H1 (cell line): ENCODE results near the gene FMNL1. TPM values are rescaled to one million over a fixed set of nuclear protein-coding genes. Genes with fewer than 3 reads are reported as not detected.

ENCODE experiments used
- CTCF ChIA-PET: fragments of 300-600 bp; sonication (Branson Sonifier 250); formaldehyde crosslinking; loops from one replicate; lab custom pipeline; 2021; ENCODE audit not compliant: partially characterized antibody; lab: Charles Lee
- POLR2A ChIA-PET: fragments of 300-600 bp; sonication (Branson Sonifier 250); formaldehyde crosslinking; loops from one replicate; lab custom pipeline; 2021; ENCODE audit warnings: inconsistent platforms; ENCODE audit not compliant: partially characterized antibody; lab: Charles Lee
- DNase-seq, 2 experiments: peaks; one replicate each; pipeline versions ENCODE4 v3.0.0 to v3.0.0-alpha.2; 2010 to 2022; ENCODE audit warnings: low spot score in 2 of 2, low read depth in 1 of 2, mixed read lengths in 1 of 2
- FAIRE-seq: peaks from 2 replicates; lab custom pipeline; 2011; peaks lifted over from hg19 to GRCh38; lab: Jason Lieb, UNC
- H2AFZ ChIP-seq: 2 replicates; pipeline ENCODE4 v1.8.1; 2012; ENCODE audit warnings: low read length, inconsistent platforms
- H2AK5ac ChIP-seq: 2 replicates; pipeline ENCODE4 v1.6.1; 2013; ENCODE audit warnings: low read depth, low read length
- H2BK120ac ChIP-seq: replicated peaks from 2 replicates; pipeline ENCODE3; 2013; ENCODE audit warnings: low read depth, low read length, inconsistent platforms
- H2BK12ac ChIP-seq: 2 replicates; pipeline ENCODE4 v1.6.1; 2013; ENCODE audit warnings: low read depth, low read length
- H2BK15ac ChIP-seq: 2 replicates; pipeline ENCODE4 v1.6.1; 2013; ENCODE audit warnings: low read length
- H2BK20ac ChIP-seq: 2 replicates; pipeline ENCODE4 v1.6.1; 2013; ENCODE audit warnings: low read length
- H2BK5ac ChIP-seq: 2 replicates; pipeline ENCODE4 v1.6.1; 2013; ENCODE audit warnings: low read depth, low read length
- H3K14ac ChIP-seq: 2 replicates; pipeline ENCODE4 v1.6.1; 2013; ENCODE audit warnings: inconsistent platforms; ENCODE audit not compliant: insufficient read length
- H3K18ac ChIP-seq: 2 replicates; pipeline ENCODE4 v1.6.1; 2013; ENCODE audit warnings: low read length; ENCODE audit errors: extremely low read depth
- H3K23ac ChIP-seq: 2 replicates; pipeline ENCODE4 v1.6.1; 2013; ENCODE audit warnings: inconsistent platforms; ENCODE audit not compliant: insufficient read length
- H3K23me2 ChIP-seq: 2 replicates; pipeline ENCODE4 v1.6.1; 2013; ENCODE audit warnings: low read depth, low read length
- H3K27ac ChIP-seq: 2 replicates; pipeline ENCODE4 v1.6.1; 2011; ENCODE audit warnings: low read depth, low read length, inconsistent platforms
- H3K27me3 ChIP-seq, 4 experiments: replicated peaks in 1 of 4; 1 replicate in 1 of 4; 2 replicates in 3 of 4; pipeline versions ENCODE4 v1.6.1 to v1.8.1; 2011 to 2013; ENCODE audit warnings: low read length in 3 of 4, mild to moderate bottlenecking in 3 of 4, inconsistent platforms in 2 of 4, mixed read lengths in 2 of 4, moderate library complexity in 1 of 4; ENCODE audit not compliant: control insufficient read depth in 3 of 4, insufficient read depth in 3 of 4; ENCODE audit errors: extremely low read depth in 1 of 4
- H3K36me3 ChIP-seq, 4 experiments: 2 replicates each; pipeline versions ENCODE4 v1.6.1 to v1.8.1; 2011 to 2013; ENCODE audit warnings: mild to moderate bottlenecking in 4 of 4, low read length in 3 of 4, moderate library complexity in 2 of 4, control low read depth in 1 of 4, inconsistent platforms in 1 of 4; ENCODE audit not compliant: insufficient read depth in 4 of 4, control insufficient read depth in 2 of 4
- H3K4ac ChIP-seq: replicated peaks from 2 replicates; pipeline ENCODE3; 2013; ENCODE audit warnings: low read length, low read depth, mixed read lengths, inconsistent platforms; ENCODE audit not compliant: insufficient read length
- H3K4me1 ChIP-seq, 4 experiments: replicated peaks in 1 of 4; 1 replicate in 1 of 4; 2 replicates in 3 of 4; pipeline versions ENCODE4 v1.6.1 to v1.8.1; 2011 to 2013; ENCODE audit warnings: low read length in 3 of 4, inconsistent platforms in 2 of 4, mixed read lengths in 1 of 4; ENCODE audit not compliant: insufficient read depth in 4 of 4, control insufficient read depth in 3 of 4
- H3K4me2 ChIP-seq, 2 experiments: 2 replicates each; pipeline versions ENCODE4 v1.6.1 to v1.8.1; 2011 to 2013; ENCODE audit warnings: low read depth in 2 of 2, low read length in 2 of 2, control low read depth in 1 of 2, inconsistent platforms in 1 of 2, mild to moderate bottlenecking in 1 of 2; ENCODE audit not compliant: insufficient read depth in 1 of 2
- H3K4me3 ChIP-seq, 4 experiments: fragments of 200-600, 300-600 bp in 1 of 4; sonication (generic), shearing (Covaris generic), sonication (Bioruptor Twin) in 1 of 4; 2 replicates each; pipeline versions ENCODE4 v1.5.1 to v1.8.1; 2011 to 2016; ENCODE audit warnings: low read length in 4 of 4, low read depth in 3 of 4, control low read depth in 2 of 4, inconsistent platforms in 2 of 4, mild to moderate bottlenecking in 2 of 4, mixed read lengths in 1 of 4, moderate library complexity in 1 of 4; ENCODE audit not compliant: insufficient read depth in 2 of 4; ENCODE audit errors: extremely low read depth in 1 of 4
- H3K56ac ChIP-seq: replicated peaks from 2 replicates; pipeline ENCODE3; 2013; ENCODE audit warnings: low read depth, mild to moderate bottlenecking, mixed read lengths, low read length, inconsistent platforms; ENCODE audit not compliant: insufficient read length
- H3K79me1 ChIP-seq: 2 replicates; pipeline ENCODE4 v1.6.1; 2013; ENCODE audit warnings: low read depth, low read length, control low read depth
- H3K79me2 ChIP-seq, 2 experiments: 2 replicates each; pipeline versions ENCODE4 v1.6.1 to v1.8.1; 2012 to 2013; ENCODE audit warnings: low read length in 2 of 2, mild to moderate bottlenecking in 2 of 2, inconsistent platforms in 1 of 2; ENCODE audit not compliant: insufficient read depth in 2 of 2, control insufficient read depth in 1 of 2
- H3K9ac ChIP-seq, 4 experiments: replicated peaks in 1 of 4; 1 replicate in 1 of 4; 2 replicates in 3 of 4; pipeline versions ENCODE4 v1.6.1 to v1.8.1; 2011 to 2013; ENCODE audit warnings: low read depth in 3 of 4, low read length in 3 of 4, control low read depth in 2 of 4, mild to moderate bottlenecking in 2 of 4, moderate library complexity in 2 of 4, inconsistent platforms in 1 of 4; ENCODE audit errors: extremely low read depth in 1 of 4
- H3K9me3 ChIP-seq, 2 experiments: 2 replicates each; pipeline versions ENCODE4 v1.6.1 to v1.8.1; 2012 to 2013; ENCODE audit warnings: mild to moderate bottlenecking in 2 of 2, moderate library complexity in 2 of 2, control low read depth in 1 of 2, inconsistent platforms in 1 of 2, low read depth in 1 of 2, low read length in 1 of 2, mixed read lengths in 1 of 2; ENCODE audit not compliant: insufficient read depth in 2 of 2
- H4K20me1 ChIP-seq, 2 experiments: replicated peaks in 1 of 2; 2 replicates each; pipeline versions ENCODE3 to v1.8.1; 2011 to 2013; ENCODE audit warnings: inconsistent platforms in 2 of 2, low read length in 2 of 2, mild to moderate bottlenecking in 1 of 2; ENCODE audit not compliant: insufficient read depth in 2 of 2, control insufficient read depth in 1 of 2
- H4K5ac ChIP-seq: 2 replicates; pipeline ENCODE4 v1.6.1; 2013; ENCODE audit warnings: low read length, low read depth, mixed read lengths, inconsistent platforms; ENCODE audit not compliant: insufficient read length
- H4K8ac ChIP-seq: 2 replicates; pipeline ENCODE4 v1.8.0; 2013; ENCODE audit warnings: mild to moderate bottlenecking, moderate library complexity, low read length, inconsistent platforms; ENCODE audit not compliant: insufficient read depth; ENCODE audit errors: extremely low read depth
- H4K91ac ChIP-seq: replicated peaks from 2 replicates; pipeline ENCODE3; 2013; ENCODE audit warnings: low read length, mixed read lengths, inconsistent platforms; ENCODE audit not compliant: insufficient read length
- BACH1 ChIP-seq: IDR thresholded peaks from 2 replicates; pipeline ENCODE4 v1.6.1; 2012; ENCODE audit warnings: low read length, improper control_type of control experiment
- EZH2 ChIP-seq: fragments of 200-600 bp; sonication (generic); IDR thresholded peaks from 2 replicates; pipeline ENCODE4 v1.7.1; 2012; ENCODE audit warnings: low read depth, mild to moderate bottlenecking, moderate library complexity, low read length, inconsistent platforms; ENCODE audit not compliant: severe bottlenecking
- HDAC6 ChIP-seq: IDR thresholded peaks from one replicate; pipeline ENCODE4 v1.7.1; 2012; ENCODE audit warnings: low read depth, mild to moderate bottlenecking, inconsistent platforms, low read length, moderate library complexity
- RAD21 ChIP-seq, 2 experiments: IDR thresholded peaks in 1 of 2; conservative IDR thresholded peaks in 1 of 2; 2 replicates each; pipeline ENCODE4 v1.6.1; 2011; ENCODE audit warnings: low read depth in 2 of 2, low read length in 2 of 2, improper control_type of control experiment in 1 of 2, inconsistent platforms in 1 of 2, mild to moderate bottlenecking in 1 of 2, moderate library complexity in 1 of 2
- SP1 ChIP-seq: IDR thresholded peaks from 2 replicates; pipeline ENCODE4 v1.6.1; 2011; ENCODE audit warnings: low read depth, low read length
- SP2 ChIP-seq: IDR thresholded peaks from 2 replicates; pipeline ENCODE4 v1.6.1; 2012; ENCODE audit warnings: mild to moderate bottlenecking, low read length, inconsistent platforms
- WGBS, 2 experiments: shearing (Covaris generic) in 1 of 2; methylation state at CpG; one replicate each; pipeline versions ENCODE4 v1.1.6 to v1.1.7; 2013 to 2015; ENCODE audit warnings: low lambda C conversion rate in 2 of 2, mixed read lengths in 2 of 2, inconsistent platforms in 1 of 2, low coverage in 1 of 2, missing lambda C conversion rate in 1 of 2; ENCODE audit not compliant: insufficient replicate concordance in 2 of 2, insufficient coverage in 1 of 2, insufficient read length in 1 of 2; ENCODE audit errors: extremely low coverage in 1 of 2, missing lambda C conversion rate in 1 of 2; 5-methylcytosine and 5-hydroxymethylcytosine counted together
- polyA plus RNA-seq, 7 experiments: library from polyadenylated mRNA; depleted of rRNA in 3 of 7; stranded (reverse) in 5 of 7; unstranded in 2 of 7; fragments of >200 nt in 5 of 7; fragments of 200-250 nt in 2 of 7; gene quantifications; 1 replicate in 5 of 7; 2 replicates in 1 of 7; 4 replicates in 1 of 7; pipeline versions ENCODE4 v1.2.1 to v1.2.3, GENCODE V29; 2011 to 2013; ENCODE audit warnings: missing spikeins in 2 of 7, mixed read lengths in 2 of 7
- total RNA-seq: library from RNA; stranded (reverse); fragmentation: NEBNext Ultra II Directional; extraction: Animal tissue kit (Norgen Biotek cat#: 25700); gene quantifications from 2 replicates; pipeline ENCODE4 v1.2.1, GENCODE V29; 2021
- TF ChIP-seq, protein P1 (sequence below), 3 experiments: IDR thresholded peaks; 1 replicate in 2 of 3; 2 replicates in 1 of 3; pipeline versions ENCODE4 v1.5.1 to v1.6.1; 2011; ENCODE audit warnings: low read length in 3 of 3, mild to moderate bottlenecking in 3 of 3, inconsistent platforms in 2 of 3, low read depth in 1 of 3, moderate library complexity in 1 of 3; ENCODE audit not compliant: insufficient read depth in 1 of 3; ENCODE audit errors: control extremely low read depth in 1 of 3

FMNL1 gene
- total and polyA plus RNA-seq, 2 of the 8 experiments (the other 6 are each of a cell fraction or from before 2014, with no cell fraction given), result 2.5 to 8.6 TPM

DNA sequence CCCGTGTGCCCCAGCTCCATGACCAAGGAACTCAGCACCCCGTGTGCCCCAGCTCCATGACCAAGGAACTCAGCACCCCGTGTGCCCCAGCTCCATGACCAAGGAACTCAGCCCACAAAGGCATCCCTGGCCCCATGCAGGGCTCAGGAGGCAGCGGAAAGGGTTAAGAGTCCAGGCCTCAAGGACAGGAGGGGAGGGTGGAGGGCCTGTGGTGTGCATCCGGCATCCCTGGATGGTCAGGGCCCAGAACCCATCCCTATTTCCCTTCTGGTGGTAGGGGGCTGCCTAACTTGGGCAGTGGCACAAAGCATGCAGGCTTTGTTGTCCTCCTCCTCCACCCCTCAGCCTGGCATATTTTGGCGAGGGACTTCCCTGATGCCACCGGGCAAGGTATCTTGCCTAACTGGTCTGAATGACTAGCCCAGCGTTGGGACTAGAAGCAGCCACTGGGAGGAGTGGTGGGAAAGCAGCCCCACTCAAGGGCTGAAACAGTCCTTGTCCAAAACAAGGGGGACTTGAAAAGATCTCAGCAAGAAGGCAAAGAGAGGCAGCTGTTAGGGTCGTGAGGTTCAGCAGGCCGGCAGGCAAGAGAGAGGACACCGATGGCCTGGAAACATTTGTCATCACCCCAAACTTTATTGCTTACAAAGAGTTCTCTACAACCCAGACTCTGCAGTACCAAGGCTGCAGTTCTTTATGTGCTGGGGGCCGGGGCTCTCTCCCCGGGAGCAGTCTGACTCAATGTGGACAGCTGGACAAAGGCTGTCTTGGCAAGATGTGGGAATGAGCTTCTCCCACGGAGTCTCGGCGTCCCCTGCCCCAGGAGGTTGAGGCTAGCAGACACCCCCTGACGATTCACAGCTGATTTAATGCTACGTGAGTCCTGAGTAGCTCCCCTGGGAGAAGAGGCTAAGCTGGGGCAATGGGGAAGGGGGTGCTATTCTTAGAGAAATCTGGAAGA, 41.1 kb downstream of the FMNL1 start:
- H2BK20ac ChIP-seq, result no peak overlapping the region
- peaks cover 0 to 5% (median 2%) of the 10 kb centered on the region in 4 experiments; a peak in 3 of 7 replicates for H3K27me3 ChIP-seq
- 76% methylated on average over 18 of the region's 18 CpGs; no CpG with 5 or more reads in 1 of the 2 experiments for WGBS, 2 experiments
- H3K23me2 ChIP-seq, result peaks cover 6% of the 10 kb centered on the region
- peaks cover 4 to 10% (median 6%) of the 10 kb centered on the region in 4 experiments; a peak in 6 of 7 replicates for H3K4me1 ChIP-seq
- ChIA-PET CTCF (interaction anchor here (0.6 to 29.1 kb wide), 8 partner anchors 9 to 127 kb away, joined by 3 to 579 read pairs (median 5); no protein-coding TSS in a partner anchor), POLR2A (interaction anchor here (0.7 to 1.5 kb wide), 4 partner anchors 14 to 125 kb away, joined by 3 to 5 read pairs (median 4); partner anchors contain the start of gene FMNL1)
- DNase-seq (peak in 1 of 2 experiments; percentile 57), FAIRE-seq (no peak)
- peak overlapping the region; percentile 23; the same call in 1 of the 2 replicates for H4K8ac ChIP-seq
- peak overlapping the region in 3 of 4 experiments; percentile 34 to 63 (median 54); a peak in 3 of 7 replicates for H3K9ac ChIP-seq
- H4K20me1 ChIP-seq, result no peaks in the 10 kb centered on the region
- H2AK5ac ChIP-seq, result no peak overlapping the region
- H3K9me3 ChIP-seq, result no peaks in the 10 kb centered on the region
- no peak overlapping the region for H4K5ac ChIP-seq
- peak overlapping the region; percentile 75; the same call in 1 of the 2 replicates for H2BK12ac ChIP-seq
- H3K14ac ChIP-seq, result no peak overlapping the region
- no peak overlapping the region for H4K91ac ChIP-seq
- H2BK5ac ChIP-seq, result no peak overlapping the region
- H2AFZ ChIP-seq, result no peak overlapping the region
- peak overlapping the region; percentile 52 to 69 (median 60); a peak in 6 of 8 replicates for H3K4me3 ChIP-seq
- no peaks in the 10 kb centered on the region for H3K79me1 ChIP-seq
- peaks cover 0 to 4% (median 1%) of the 10 kb centered on the region in 4 experiments; a peak in 3 of 8 replicates for H3K36me3 ChIP-seq
- H2BK120ac ChIP-seq, result no peak overlapping the region
- H2BK15ac ChIP-seq, result no peak overlapping the region
- no peak overlapping the region for H3K56ac ChIP-seq
- H3K79me2 ChIP-seq, result no peaks in the 10 kb centered on the region
- H3K18ac ChIP-seq, result 0 out of 2 replicates have a peak overlapping the region, but pooled peaks have one; percentile 17
- H3K4ac ChIP-seq, result no peak overlapping the region
- no peak overlapping the region for H3K27ac ChIP-seq
- no peak overlapping the region for H3K23ac ChIP-seq
- peak overlapping the region; percentile 85 to 92 for H3K4me2 ChIP-seq
- no peak for TF ChIP-seq SP2
- no peak for TF ChIP-seq EZH2
- no peak for TF ChIP-seq HDAC6
- TF ChIP-seq, protein P1, sequence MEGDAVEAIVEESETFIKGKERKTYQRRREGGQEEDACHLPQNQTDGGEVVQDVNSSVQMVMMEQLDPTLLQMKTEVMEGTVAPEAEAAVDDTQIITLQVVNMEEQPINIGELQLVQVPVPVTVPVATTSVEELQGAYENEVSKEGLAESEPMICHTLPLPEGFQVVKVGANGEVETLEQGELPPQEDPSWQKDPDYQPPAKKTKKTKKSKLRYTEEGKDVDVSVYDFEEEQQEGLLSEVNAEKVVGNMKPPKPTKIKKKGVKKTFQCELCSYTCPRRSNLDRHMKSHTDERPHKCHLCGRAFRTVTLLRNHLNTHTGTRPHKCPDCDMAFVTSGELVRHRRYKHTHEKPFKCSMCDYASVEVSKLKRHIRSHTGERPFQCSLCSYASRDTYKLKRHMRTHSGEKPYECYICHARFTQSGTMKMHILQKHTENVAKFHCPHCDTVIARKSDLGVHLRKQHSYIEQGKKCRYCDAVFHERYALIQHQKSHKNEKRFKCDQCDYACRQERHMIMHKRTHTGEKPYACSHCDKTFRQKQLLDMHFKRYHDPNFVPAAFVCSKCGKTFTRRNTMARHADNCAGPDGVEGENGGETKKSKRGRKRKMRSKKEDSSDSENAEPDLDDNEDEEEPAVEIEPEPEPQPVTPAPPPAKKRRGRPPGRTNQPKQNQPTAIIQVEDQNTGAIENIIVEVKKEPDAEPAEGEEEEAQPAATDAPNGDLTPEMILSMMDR (IDR thresholded peaks at IDR 0.05; ENCODE audit: control extremely low read depth in 1 of 3, insufficient read depth in 1 of 3, low read depth in 1 of 3, low read length in 3 of 3), result peak in 1 of 3 experiments; percentile 10; a peak in 1 of 4 replicates
- TF ChIP-seq BACH1, result no peak
- TF ChIP-seq RAD21 (IDR thresholded peaks at IDR 0.05 in 1 of 2, conservative IDR thresholded peaks at IDR 0.05 in 1 of 2; ENCODE audit: low read depth in 2 of 2, low read length in 2 of 2), result no peak
- no peak for TF ChIP-seq SP1
